HL-60 (cell line): ENCODE data around the gene NTF3.

Experiments used
- DNase-seq, 2 experiments: peaks; one replicate each; pipeline ENCODE4 v3.0.0-alpha.2; 2010 to 2020; ENCODE audit warnings: low read depth in 1 of 2, low spot score in 1 of 2
- H3K27ac ChIP-seq: fragments of 250-450 bp; sonication (Bioruptor Pico); replicated peaks from 2 replicates; pipeline ENCODE4 v1.5.1; 2020; ENCODE audit warnings: mild to moderate bottlenecking, moderate library complexity
- H3K27me3 ChIP-seq: fragments of 250-450 bp; sonication (Bioruptor Pico); 2 replicates; pipeline ENCODE4 v1.5.1; 2021; ENCODE audit warnings: mild to moderate bottlenecking, moderate library complexity; ENCODE audit not compliant: insufficient read depth, poor library complexity, severe bottlenecking
- H3K4me3 ChIP-seq: replicated peaks from 2 replicates; pipeline ENCODE4 v1.5.1; 2011; ENCODE audit warnings: mild to moderate bottlenecking, control low read depth, low read length; ENCODE audit not compliant: insufficient read depth
- GABPA ChIP-seq: IDR thresholded peaks from 2 replicates; pipeline ENCODE4 v1.6.1; 2012; ENCODE audit warnings: low read depth
- POLR2AphosphoS5 ChIP-seq: IDR thresholded peaks from 2 replicates; pipeline ENCODE4 v1.6.1; 2012; ENCODE audit warnings: low read depth
- SPI1 ChIP-seq: IDR thresholded peaks from 2 replicates; pipeline ENCODE4 v1.6.1; 2012; ENCODE audit warnings: low read depth, mild to moderate bottlenecking, borderline replicate concordance
- long read RNA-seq: library from polyadenylated mRNA; unstranded; transcript quantifications from one replicate; pipeline ENCODE4 v2.0.0, GENCODE V29; 2020
- TF ChIP-seq, protein P1 (sequence below): IDR thresholded peaks from one replicate; pipeline ENCODE4 v1.5.1; 2011; ENCODE audit warnings: low read length, control low read depth, inconsistent platforms; ENCODE audit not compliant: insufficient read depth
- TF ChIP-seq, protein P2 (sequence below): IDR thresholded peaks from 2 replicates; pipeline ENCODE4 v1.6.1; 2012; ENCODE audit warnings: low read depth; ENCODE audit not compliant: insufficient replicate concordance

NTF3 gene
- long read RNA-seq: 0 reads

DNA sequence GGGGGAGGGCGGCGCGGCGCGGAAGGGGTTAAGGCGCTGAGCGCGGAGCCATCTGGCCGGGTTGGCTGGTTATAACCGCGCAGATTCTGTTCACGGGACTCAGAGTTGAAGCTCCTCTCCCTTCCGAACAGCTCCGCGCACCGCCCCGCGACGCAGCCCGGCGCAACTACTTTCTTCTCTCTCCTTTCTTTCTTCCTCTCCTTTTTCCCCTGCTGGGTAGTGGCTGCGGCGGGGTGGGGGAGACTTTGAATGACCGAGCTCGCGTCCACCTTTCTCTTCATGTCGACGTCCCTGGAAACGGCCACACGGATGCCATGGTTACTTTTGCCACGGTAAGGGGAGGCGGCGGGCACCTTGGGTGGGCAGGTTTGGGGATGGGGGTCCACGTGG lies at the start of gene NTF3:
Gene NTF3 (plus strand): TSS at position 98 of the 390 bp plus-strand sequence. CDS start 217 bp downstream, at position 315.
- Histone ChIP-seq H3K27ac (no peak within 1 kb of the TSS), H3K27me3 (peaks cover 45% of the 10 kb centered on the region), H3K4me3 (no peak within 1 kb of the TSS)
- no peak for DNase-seq
- TF ChIP-seq, protein P1, sequence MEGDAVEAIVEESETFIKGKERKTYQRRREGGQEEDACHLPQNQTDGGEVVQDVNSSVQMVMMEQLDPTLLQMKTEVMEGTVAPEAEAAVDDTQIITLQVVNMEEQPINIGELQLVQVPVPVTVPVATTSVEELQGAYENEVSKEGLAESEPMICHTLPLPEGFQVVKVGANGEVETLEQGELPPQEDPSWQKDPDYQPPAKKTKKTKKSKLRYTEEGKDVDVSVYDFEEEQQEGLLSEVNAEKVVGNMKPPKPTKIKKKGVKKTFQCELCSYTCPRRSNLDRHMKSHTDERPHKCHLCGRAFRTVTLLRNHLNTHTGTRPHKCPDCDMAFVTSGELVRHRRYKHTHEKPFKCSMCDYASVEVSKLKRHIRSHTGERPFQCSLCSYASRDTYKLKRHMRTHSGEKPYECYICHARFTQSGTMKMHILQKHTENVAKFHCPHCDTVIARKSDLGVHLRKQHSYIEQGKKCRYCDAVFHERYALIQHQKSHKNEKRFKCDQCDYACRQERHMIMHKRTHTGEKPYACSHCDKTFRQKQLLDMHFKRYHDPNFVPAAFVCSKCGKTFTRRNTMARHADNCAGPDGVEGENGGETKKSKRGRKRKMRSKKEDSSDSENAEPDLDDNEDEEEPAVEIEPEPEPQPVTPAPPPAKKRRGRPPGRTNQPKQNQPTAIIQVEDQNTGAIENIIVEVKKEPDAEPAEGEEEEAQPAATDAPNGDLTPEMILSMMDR: no peak
- TF ChIP-seq SPI1: no peak
- no peak for TF ChIP-seq POLR2AphosphoS5
- TF ChIP-seq, protein P2, sequence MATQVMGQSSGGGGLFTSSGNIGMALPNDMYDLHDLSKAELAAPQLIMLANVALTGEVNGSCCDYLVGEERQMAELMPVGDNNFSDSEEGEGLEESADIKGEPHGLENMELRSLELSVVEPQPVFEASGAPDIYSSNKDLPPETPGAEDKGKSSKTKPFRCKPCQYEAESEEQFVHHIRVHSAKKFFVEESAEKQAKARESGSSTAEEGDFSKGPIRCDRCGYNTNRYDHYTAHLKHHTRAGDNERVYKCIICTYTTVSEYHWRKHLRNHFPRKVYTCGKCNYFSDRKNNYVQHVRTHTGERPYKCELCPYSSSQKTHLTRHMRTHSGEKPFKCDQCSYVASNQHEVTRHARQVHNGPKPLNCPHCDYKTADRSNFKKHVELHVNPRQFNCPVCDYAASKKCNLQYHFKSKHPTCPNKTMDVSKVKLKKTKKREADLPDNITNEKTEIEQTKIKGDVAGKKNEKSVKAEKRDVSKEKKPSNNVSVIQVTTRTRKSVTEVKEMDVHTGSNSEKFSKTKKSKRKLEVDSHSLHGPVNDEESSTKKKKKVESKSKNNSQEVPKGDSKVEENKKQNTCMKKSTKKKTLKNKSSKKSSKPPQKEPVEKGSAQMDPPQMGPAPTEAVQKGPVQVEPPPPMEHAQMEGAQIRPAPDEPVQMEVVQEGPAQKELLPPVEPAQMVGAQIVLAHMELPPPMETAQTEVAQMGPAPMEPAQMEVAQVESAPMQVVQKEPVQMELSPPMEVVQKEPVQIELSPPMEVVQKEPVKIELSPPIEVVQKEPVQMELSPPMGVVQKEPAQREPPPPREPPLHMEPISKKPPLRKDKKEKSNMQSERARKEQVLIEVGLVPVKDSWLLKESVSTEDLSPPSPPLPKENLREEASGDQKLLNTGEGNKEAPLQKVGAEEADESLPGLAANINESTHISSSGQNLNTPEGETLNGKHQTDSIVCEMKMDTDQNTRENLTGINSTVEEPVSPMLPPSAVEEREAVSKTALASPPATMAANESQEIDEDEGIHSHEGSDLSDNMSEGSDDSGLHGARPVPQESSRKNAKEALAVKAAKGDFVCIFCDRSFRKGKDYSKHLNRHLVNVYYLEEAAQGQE: no peak
- no peak for TF ChIP-seq GABPA

DNA sequence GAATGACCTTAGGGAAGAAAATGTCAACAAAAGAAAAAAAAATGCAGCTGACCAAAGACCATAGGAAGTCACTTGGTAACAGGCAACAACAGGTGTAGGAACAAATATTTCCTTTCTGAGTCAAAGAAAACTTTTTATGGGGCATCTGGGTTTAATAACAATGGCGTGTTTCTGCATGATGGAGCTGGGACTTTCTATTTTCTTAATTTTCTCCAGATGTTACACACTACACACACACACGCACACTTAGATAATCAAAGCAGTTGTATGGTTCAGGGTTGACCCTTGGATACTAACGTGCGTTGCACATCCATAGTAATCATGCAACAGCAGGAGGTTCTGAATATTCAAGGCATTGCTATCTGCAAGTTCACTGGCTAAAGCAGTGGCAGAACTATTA lies 47.9 kb upstream of the NTF3 start:
- Histone ChIP-seq H3K27me3 (no peaks in the 10 kb centered on the region), H3K4me3 (no peak overlapping the region), H3K27ac (no peak overlapping the region)
- TF ChIP-seq SPI1 (no peak), POLR2AphosphoS5 (no peak), GABPA (no peak)
- TF ChIP-seq, protein P2: no peak
- TF ChIP-seq, protein P1: no peak
- no peak for DNase-seq

DNA sequence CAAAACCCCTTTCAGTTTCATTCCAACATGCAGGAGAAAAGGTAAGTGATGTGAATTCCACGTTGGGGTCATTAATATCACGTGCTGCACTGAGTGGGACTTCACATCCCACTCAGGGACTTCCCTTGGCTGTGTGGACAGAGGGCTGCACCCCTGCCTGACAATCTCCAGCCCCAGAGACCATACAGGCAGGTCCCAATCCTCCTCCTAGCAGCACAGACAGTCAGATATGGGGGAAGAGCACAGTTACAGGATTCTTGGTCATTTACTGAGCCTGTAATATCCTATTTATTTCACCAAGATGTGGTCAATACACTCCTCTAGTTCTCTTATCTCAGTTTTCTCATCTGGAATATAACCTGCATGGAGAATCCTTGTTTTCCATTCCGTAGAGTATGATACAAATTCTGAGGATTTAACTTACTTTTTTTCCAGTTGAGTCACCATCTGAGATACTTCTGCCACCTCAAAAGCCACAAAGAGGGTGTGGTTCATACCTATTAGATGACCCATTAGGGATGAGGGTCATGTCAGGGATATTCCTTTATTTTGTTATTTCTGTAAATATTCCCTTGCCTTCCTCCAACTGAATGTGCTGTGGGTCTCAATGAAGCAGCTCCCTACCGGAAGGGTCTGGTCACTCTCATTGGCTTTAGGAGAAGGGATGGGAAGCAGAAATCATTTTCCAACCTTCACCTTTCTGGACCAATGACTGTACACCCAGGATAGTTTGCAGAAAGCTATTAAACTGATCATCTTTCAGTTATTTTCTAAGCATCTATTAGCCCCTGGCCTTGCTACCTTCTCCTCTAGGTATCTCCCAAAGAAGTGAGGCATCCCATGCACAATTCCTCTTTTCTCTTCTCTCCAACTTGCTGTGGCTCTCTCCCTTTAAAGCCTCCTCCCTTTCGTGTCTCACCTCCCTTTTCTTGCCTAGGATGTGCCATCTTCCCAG lies 43.0 kb upstream of the NTF3 start:
- TF ChIP-seq, protein P1: no peak
- TF ChIP-seq SPI1 (no peak), POLR2AphosphoS5 (no peak), GABPA (no peak)
- TF ChIP-seq, protein P2: no peak

More for the DNA sequence above, 43.0 kb upstream of the NTF3 start:
- Histone ChIP-seq H3K27me3 (no peaks in the 10 kb centered on the region), H3K4me3 (no peak overlapping the region), H3K27ac (no peak overlapping the region)
- no peak for DNase-seq
